Activated T-helper 2 cell treated with anti-CD3 and anti-CD28 coated beads, Interferon-gamma antibody, Interleukin-2, Interleukin-4, amounts not matched to agents 10 μg/mL and 5 μg/mL and 100 μg/mL, durations not matched to agents 14 hours and 24 hours and 36 hours (primary cell): ENCODE measurements around the gene IGFBP3. TPM values are rescaled to one million over a fixed set of nuclear protein-coding genes. Genes with fewer than 3 reads are reported as not detected.
"Not testable (repeated sequence)": the region's sequence is repeated elsewhere in the genome, so short reads cannot be mapped to it uniquely, and the experiment has no call there.

Source experiments
- DNase-seq: peaks from one replicate; pipeline ENCODE4 v3.0.0; 2021; ENCODE audit warnings: low spot score
- H3K27ac Mint-ChIP-seq: one replicate; pipeline ENCODE4 v1.8.0; 2021; ENCODE audit warnings: mixed read lengths
- H3K27me3 Mint-ChIP-seq: one replicate; pipeline ENCODE4 v1.8.0; 2021; ENCODE audit warnings: low read depth, mixed read lengths
- H3K36me3 Mint-ChIP-seq: one replicate; pipeline ENCODE4 v1.8.0; 2021; ENCODE audit warnings: low read depth, mixed read lengths
- H3K4me1 Mint-ChIP-seq: one replicate; pipeline ENCODE4 v1.8.0; 2021; ENCODE audit warnings: low read depth, mixed read lengths
- H3K4me3 Mint-ChIP-seq: one replicate; pipeline ENCODE4 v1.8.0; 2021; ENCODE audit warnings: low read depth, mild to moderate bottlenecking, moderate library complexity, mixed read lengths
- H3K9me3 Mint-ChIP-seq: one replicate; pipeline ENCODE4 v1.8.0; 2021; ENCODE audit warnings: mixed read lengths
- intact Hi-C: fragments of 100-400 bp; cut with micrococcal nuclease; formaldehyde crosslinking; loops from one replicate; pipeline ENCODE4 v1.15.1; 2023
- total RNA-seq: library from RNA; stranded (reverse); gene quantifications from 2 replicates; pipeline ENCODE4 v1.2.3, GENCODE V29; 2022

IGFBP3 gene, protein sequence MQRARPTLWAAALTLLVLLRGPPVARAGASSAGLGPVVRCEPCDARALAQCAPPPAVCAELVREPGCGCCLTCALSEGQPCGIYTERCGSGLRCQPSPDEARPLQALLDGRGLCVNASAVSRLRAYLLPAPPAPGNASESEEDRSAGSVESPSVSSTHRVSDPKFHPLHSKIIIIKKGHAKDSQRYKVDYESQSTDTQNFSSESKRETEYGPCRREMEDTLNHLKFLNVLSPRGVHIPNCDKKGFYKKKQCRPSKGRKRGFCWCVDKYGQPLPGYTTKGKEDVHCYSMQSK
- 0.41 and 0.48 TPM in 2 replicates for total RNA-seq

DNA sequence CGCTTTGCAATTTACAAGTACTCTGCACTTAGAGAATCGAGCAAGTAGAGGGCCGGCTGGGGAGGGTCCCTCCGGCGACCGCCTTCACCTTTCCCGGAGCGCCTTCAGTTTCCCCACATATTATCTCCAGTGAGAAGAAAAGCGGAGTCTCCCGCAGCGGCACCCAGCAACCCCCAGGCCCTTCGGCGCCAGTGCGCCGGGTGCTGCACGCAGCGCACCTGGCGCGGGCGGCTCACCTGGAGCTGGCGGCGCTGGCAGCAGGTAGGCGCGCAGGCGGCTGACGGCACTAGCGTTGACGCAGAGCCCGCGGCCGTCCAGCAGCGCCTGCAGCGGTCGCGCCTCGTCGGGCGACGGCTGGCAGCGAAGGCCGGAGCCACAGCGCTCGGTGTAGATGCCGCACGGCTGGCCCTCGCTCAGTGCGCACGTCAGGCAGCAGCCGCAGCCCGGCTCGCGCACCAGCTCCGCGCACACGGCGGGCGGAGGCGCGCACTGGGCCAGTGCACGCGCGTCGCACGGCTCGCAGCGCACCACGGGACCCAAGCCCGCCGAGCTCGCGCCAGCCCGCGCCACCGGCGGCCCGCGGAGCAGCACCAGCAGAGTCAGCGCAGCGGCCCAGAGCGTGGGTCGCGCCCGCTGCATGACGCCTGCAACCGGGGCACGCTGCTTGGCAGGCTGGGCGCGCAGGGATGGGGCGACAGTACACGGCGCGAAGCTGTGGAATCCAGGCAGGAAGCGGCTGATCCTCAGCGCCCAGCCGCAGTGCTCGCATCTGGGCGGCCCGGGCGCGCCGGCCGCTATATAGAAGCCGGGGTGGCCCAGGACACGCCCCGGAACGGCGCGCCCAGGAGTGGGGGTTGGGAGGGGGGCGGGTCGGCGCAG is at the start of gene IGFBP3:
TSS of gene IGFBP3 (minus strand) at position 771 of the 879 bp plus-strand sequence. CDS start at position 639, 132 bp downstream.
- no peaks in the 10 kb centered on the region for H3K9me3 Mint-ChIP-seq
- H3K27me3 Mint-ChIP-seq = peaks cover 56% of the 10 kb centered on the region
- peaks cover 25% of the 10 kb centered on the region for H3K4me1 Mint-ChIP-seq
- no peak for DNase-seq
- no peak within 1 kb of the TSS for H3K27ac Mint-ChIP-seq
- intact Hi-C loops = no loop called here
- peak within 1 kb of the TSS; percentile 50 for H3K4me3 Mint-ChIP-seq
- no peaks in the 10 kb centered on the region for H3K36me3 Mint-ChIP-seq

DNA sequence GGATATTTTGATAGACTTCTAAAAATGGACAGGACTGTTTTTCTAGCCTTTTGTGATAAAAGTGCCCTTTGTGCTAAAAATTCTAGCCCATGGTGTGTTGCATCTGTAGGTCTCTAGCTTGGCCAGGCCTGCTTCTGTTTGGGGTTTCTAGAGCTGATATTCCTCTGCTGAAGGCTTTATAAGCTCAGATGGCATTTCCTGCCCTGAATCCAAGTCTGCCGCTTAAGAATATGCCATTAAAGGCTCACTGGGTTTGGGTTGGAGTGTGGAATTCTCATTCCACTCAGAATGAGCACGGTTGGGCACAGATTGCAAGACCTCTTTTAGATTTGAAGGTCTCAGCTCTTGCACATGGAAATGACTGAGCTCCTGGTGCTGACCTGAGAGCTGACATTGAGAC is 49.4 kb upstream of the IGFBP3 start:
- Mint-ChIP-seq H3K27ac (no peak overlapping the region), H3K36me3 (no peaks in the 10 kb centered on the region), H3K27me3 (no peaks in the 10 kb centered on the region), H3K4me3 (no peak overlapping the region), H3K4me1 (no peaks in the 10 kb centered on the region), H3K9me3 (no peaks in the 10 kb centered on the region)
- intact Hi-C loops = no loop called here
- no peak for DNase-seq

DNA sequence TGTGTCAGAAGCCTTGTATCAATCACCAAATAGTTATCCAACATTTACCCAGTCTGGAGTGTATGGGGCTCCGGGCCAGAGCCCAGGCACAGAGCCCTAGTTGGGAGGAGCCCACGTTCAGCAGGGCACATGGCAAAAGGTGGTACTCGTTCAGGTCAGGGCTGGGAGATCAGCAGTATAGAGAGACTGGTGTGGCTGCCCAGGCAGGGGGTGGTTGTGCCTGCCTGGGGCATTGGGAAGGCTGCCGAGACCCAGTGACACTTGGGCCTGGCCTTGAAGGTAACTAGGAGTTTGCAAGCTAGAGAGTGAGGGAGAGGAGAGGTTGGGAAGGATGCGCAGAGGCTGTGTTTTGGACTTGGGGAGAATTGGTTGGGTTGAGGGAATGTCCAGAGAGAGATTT is 48.9 kb upstream of the IGFBP3 start:
- H3K27ac Mint-ChIP-seq = no peak overlapping the region
- H3K36me3 Mint-ChIP-seq = no peaks in the 10 kb centered on the region
- no peaks in the 10 kb centered on the region for H3K9me3 Mint-ChIP-seq

DNA sequence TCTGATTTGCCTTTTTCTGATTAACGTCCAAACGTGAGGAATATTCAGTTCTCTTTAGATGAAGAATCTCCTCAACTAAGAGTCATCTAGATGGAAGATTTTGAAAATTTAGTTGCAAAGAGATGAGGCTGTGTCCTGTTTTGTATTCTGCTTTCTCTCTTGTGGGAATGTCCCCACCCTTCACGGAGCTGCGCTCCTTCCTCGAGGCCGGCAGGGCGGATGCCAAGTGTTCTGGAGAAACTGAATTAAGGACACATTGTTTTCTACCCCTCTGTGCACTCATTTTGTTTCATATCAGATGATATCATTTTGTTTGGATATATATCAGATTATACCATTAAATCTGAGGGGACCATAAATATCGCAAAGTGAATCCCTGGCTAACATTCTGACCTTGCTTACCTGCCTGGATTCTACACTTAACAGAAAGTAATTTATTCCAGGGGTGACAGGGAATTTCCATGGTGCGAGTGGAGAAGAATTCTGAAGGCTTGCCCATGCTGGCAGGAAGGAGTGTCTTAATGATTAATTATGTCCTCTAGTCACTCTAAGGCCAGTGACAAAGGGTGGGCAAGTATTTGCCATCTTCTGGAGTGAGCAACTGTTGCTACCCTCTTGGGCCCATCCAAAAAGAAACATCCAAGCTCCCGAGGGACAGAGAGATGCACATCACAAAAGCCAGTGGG is 47.9 kb upstream of the IGFBP3 start:
- Mint-ChIP-seq H3K36me3 (no peaks in the 10 kb centered on the region), H3K27me3 (no peaks in the 10 kb centered on the region), H3K27ac (no peak overlapping the region), H3K9me3 (no peaks in the 10 kb centered on the region), H3K4me3 (no peak overlapping the region), H3K4me1 (no peaks in the 10 kb centered on the region)
- intact Hi-C loops = no loop called here
- no peak for DNase-seq

More for the DNA sequence above, 48.9 kb upstream of the IGFBP3 start:
- Mint-ChIP-seq H3K27me3 (no peaks in the 10 kb centered on the region), H3K4me3 (no peak overlapping the region), H3K4me1 (no peaks in the 10 kb centered on the region)
- DNase-seq = no peak
- intact Hi-C loops = no loop called here

DNA sequence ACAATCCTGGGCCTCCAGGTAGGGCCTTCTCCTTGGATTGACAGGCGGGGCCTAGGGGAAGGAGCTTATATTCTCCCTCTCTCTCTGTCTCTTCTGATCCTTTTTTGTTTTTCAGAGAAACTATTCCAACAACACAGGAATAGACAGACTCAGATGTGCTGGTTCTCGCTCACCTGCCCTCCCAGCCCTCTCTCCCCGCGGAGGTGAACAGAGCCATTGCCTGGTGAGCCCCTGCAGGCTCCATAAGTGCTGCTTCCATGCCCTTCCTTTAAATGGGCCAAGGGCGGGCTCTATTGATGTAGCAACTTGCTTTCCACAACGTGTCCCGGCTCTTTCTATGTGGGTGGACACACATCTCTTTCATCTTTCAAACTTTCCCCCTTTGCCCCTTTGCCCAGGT is 47.2 kb upstream of the IGFBP3 start:
- H3K4me1 Mint-ChIP-seq = no peaks in the 10 kb centered on the region
- no peaks in the 10 kb centered on the region for H3K9me3 Mint-ChIP-seq
- H3K27me3 Mint-ChIP-seq = no peaks in the 10 kb centered on the region
- no peak overlapping the region for H3K27ac Mint-ChIP-seq
- no peaks in the 10 kb centered on the region for H3K36me3 Mint-ChIP-seq
- no peak for DNase-seq
- intact Hi-C loops = no loop called here
- H3K4me3 Mint-ChIP-seq = no peak overlapping the region

DNA sequence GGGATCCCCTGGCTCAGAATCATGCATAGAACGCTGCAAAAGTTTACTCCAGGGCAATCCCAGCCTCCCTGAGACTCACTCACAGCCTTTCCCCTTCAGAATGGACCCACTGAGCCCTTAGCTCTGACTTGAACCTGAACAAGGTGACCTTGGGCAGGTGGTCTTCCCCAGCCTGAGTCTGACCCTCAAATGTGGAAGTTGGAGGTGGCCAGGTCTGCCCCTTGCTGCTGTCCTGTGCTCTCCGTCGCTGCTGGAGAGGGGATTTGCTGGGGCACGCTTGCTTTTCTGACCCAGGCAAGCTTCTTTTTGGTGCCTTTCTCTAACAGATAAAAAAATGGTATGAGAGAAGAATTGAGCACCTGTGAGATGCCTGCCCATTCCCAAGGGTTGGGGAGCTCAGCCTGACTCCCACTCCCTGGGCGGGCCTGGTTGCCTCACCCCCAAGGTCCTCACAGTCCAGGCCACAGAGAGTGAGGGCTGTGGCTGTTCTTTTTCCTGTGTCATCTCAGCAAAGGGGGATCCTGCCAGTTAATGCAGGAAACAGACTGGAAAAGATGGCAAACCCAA is 46.6 kb upstream of the IGFBP3 start:
- Mint-ChIP-seq H3K36me3 (no peaks in the 10 kb centered on the region), H3K9me3 (no peaks in the 10 kb centered on the region), H3K27ac (no peak overlapping the region), H3K27me3 (no peaks in the 10 kb centered on the region), H3K4me3 (no peak overlapping the region), H3K4me1 (no peaks in the 10 kb centered on the region)
- no peak for DNase-seq
- intact Hi-C loops = no loop called here

DNA sequence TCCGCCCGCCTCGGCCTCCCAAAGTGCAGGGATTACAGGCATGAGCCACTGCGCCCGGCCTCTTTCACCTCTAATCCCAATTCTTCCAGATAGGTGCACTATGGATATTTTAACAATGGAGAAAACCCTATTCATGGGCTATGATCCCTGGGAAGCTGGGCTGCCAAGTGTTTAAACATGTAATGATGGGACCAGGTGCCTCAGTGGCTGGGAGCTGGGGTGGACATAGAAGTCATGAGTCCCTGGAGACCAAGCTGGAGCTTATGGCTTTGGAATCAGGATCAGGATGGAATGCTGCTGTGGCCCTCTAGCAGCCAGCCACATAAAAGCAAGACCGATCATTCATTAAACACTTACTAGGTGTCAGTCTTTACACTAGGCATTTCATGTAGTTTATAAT is 41.8 kb upstream of the IGFBP3 start:
- Mint-ChIP-seq H3K27ac (no peak overlapping the region), H3K36me3 (no peaks in the 10 kb centered on the region), H3K4me1 (no peaks in the 10 kb centered on the region), H3K27me3 (no peaks in the 10 kb centered on the region), H3K9me3 (no peaks in the 10 kb centered on the region), H3K4me3 (no peak overlapping the region)
- intact Hi-C loops = no loop called here
- DNase-seq = no peak

DNA sequence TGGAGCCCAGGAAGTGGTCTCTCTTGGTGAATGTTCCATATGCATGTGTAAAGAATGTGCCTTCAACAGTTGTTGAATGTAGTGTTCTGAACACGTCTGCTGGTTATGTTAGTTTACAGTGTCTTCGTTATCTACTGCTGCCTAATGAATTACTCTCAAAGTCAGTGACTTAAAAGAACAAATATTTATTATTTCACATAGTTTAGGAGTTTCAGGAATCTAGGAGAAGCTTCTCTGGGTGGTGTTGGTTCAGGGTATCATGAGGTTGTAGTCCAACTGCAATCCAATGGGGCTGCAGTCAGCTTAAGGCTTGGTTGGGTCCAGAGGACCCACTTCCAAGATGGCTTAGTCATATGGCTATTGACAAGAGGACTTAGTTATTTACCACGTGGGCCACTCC is 36.6 kb upstream of the IGFBP3 start:
- Mint-ChIP-seq H3K27me3 (no peaks in the 10 kb centered on the region), H3K36me3 (no peaks in the 10 kb centered on the region), H3K4me1 (no peaks in the 10 kb centered on the region), H3K9me3 (no peaks in the 10 kb centered on the region), H3K27ac (no peak overlapping the region), H3K4me3 (no peak overlapping the region)
- intact Hi-C loops = no loop called here
- DNase-seq = no peak

DNA sequence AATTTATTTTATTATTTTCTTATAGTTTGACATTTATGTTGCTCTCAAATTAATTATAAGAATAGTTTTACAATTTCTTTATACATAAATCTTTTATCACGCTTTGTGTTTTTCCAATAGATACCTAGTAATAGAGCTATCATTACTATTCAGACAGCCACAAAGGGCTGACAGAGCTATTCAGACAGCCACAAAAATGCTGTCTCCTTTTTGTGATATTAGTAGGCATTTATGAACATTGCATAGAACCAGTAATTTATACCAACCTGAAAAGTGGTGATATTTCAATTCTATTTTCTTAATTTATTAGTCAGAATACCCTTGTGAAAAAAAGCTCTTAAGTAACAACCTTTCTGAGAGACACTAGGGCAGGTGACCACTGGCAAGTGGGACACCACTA is 34.2 kb upstream of the IGFBP3 start:
- Mint-ChIP-seq H3K4me1 (no peaks in the 10 kb centered on the region), H3K4me3 (no peak overlapping the region), H3K9me3 (peaks cover 2% of the 10 kb centered on the region), H3K27me3 (no peaks in the 10 kb centered on the region), H3K36me3 (no peaks in the 10 kb centered on the region), H3K27ac (no peak overlapping the region)
- intact Hi-C loops = no loop called here
- no peak for DNase-seq

DNA sequence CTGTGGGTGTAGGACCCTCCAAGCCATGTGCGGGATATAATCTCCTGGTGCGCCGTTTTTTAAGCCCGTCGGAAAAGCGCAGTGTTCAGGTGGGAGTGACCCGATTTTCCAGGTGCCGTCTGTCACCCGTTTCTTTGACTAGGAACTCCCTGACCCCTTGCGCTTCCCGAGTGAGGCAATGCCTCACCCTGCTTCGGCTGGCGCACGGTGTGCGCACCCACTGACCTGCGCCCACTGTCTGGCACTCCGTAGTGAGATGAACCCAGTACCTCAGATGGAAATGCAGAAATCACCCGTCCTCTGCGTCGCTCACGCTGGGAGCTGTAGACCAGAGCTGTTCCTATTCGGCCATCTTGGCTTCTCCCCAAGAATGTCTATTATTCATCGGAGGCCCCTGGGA is 32.0 kb upstream of the IGFBP3 start:
- H3K27ac Mint-ChIP-seq, H3K9me3 Mint-ChIP-seq, H3K4me1 Mint-ChIP-seq, H3K36me3 Mint-ChIP-seq, intact Hi-C loops, DNase-seq, H3K4me3 Mint-ChIP-seq, H3K27me3 Mint-ChIP-seq: not testable (repeated sequence)

DNA sequence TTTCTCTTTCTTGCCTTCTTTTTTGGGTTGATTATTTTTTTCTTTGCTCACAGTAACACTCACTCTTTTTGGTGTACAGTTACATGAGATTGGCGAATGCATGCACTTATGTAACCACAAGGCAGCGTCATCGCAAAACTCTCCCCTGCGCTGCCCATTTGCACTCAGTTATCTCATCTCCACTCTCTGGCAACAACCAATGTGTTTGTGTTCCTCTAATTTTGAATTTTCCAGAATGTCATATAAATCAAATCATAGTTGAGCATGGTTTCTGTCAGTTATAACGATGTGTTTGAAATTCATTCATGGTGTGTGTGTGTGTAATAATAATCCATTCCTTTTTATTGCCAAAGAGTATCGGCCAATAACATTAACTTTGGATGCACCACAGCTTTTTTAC is 23.0 kb upstream of the IGFBP3 start:
- Mint-ChIP-seq H3K27ac (no peak overlapping the region), H3K36me3 (no peaks in the 10 kb centered on the region), H3K4me1 (peaks cover 7% of the 10 kb centered on the region), H3K9me3 (peaks cover 5% of the 10 kb centered on the region), H3K27me3 (peaks cover 2% of the 10 kb centered on the region), H3K4me3 (no peak overlapping the region)
- DNase-seq = no peak
- intact Hi-C loops = no loop called here

DNA sequence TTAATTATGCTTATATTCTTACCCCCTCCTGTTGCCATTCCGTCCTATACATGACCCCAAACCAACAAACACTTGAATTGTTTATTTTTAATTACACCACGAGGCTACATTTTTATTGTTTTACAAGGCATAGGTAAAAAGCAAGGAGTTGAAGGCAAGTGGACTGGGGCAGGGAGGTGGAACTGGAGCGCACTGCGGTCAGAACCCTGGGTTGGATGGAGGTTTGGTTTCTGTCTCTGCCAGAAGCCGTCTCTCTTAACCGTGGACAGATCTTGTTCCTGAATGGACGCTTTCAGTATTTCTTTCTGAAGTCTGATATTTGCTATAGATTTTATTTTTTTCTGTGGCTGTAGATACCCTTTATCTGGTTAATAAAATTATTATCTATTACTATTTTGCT is 19.9 kb upstream of the IGFBP3 start:
- intact Hi-C loops = no loop called here

More for the DNA sequence above, 19.9 kb upstream of the IGFBP3 start:
- no peak overlapping the region for H3K27ac Mint-ChIP-seq
- no peaks in the 10 kb centered on the region for H3K36me3 Mint-ChIP-seq
- peak overlapping the region; percentile 67 for H3K4me3 Mint-ChIP-seq
- H3K9me3 Mint-ChIP-seq = peaks cover 5% of the 10 kb centered on the region
- no peak for DNase-seq
- peaks cover 7% of the 10 kb centered on the region for H3K4me1 Mint-ChIP-seq
- H3K27me3 Mint-ChIP-seq = peaks cover under 1% of the 10 kb centered on the region
